GM21367 (cell line): ENCODE results near the gene MEIS2.
A peak's percentile ranks its signal among the peaks of the same experiment; 100 is the strongest.

Experiments used
- ATAC-seq: cut with Tn5 transposase; IDR thresholded peaks from one replicate; pipeline ENCODE4 v1.9.1; 2021; ENCODE audit not compliant: unreplicated experiment

The MEIS2 gene

GRCh38 chr15:37098468-37099318 is 1.7 kb downstream of the MEIS2 start:
- peak; percentile 29 for ATAC-seq

GRCh38 chr15:37097144-37097919 is 3.0 kb downstream of the MEIS2 start:
- no peak for ATAC-seq

DNA sequence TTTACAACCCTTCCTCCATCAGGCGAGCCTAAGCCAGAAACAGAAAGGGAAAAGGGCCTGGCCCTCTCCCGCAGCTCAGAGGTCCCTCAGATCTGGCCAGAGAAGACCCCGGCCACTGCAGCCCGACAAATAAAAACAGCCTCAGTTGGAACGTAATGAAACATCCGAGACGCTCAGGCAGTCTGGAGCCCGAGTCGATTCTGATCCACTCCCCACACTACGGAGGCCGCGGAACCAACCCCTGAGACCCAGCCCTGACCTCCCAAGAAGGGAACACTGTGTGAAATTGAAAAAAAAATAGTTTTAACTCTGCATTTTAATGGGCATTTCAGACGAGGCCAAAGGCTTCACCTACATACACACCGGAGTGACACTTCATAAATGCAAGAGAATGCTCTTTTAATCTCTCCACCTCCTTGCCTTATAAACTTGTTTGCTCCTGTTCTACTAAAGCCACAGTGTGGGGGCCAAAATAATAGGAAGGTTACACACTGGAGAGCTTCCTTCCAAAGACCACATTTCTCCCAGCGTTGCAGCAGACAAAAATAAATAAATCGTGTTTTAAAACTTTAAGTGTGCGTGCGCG is 3.7 kb downstream of the MEIS2 start:
- no peak for ATAC-seq

DNA sequence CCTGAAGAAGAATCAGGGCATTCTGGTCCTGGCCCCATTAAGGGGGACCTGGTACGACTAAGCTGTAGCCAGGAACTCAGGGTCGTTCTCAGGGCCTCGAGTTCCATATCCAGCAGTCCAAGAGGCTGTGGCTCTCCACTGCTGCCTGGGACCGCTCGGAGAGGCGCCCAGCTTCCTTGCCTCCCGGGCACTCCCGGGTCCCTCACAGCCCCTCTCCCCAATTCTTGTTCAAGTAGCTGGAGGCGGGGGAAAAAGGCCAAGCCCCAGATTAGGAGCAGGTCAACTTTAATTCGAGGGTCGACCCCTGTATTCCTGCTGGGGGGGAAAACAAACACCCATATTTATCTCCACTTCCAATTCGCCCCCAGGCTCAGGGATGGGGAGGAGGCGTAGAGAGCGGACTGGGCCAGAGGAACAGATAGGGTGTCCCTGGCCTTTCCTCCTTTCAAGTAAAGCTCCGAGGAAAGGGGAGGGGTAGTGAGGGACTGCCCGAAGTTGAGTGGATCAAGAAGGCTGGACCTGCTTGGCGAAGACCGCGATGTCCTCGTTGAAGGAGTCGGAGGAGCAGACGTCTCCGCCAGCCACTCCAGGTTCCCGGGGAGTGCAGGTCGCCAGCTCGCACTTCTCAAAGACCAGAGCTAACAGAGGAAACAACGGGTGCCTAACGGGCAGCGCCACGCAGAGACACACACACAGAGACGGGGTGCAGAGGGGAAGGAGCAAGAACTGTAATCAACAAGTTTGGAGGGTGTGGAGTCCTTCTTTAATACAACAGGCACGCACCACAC is 4.4 kb downstream of the MEIS2 start:
- ATAC-seq: no peak

GRCh38 chr15:37094915-37095711 is 5.2 kb downstream of the MEIS2 start:
- no peak for ATAC-seq

- ATAC-seq: no peak
Measured at GRCh38 chr15:37094333-37094914, 5.9 kb downstream of the MEIS2 start.

DNA sequence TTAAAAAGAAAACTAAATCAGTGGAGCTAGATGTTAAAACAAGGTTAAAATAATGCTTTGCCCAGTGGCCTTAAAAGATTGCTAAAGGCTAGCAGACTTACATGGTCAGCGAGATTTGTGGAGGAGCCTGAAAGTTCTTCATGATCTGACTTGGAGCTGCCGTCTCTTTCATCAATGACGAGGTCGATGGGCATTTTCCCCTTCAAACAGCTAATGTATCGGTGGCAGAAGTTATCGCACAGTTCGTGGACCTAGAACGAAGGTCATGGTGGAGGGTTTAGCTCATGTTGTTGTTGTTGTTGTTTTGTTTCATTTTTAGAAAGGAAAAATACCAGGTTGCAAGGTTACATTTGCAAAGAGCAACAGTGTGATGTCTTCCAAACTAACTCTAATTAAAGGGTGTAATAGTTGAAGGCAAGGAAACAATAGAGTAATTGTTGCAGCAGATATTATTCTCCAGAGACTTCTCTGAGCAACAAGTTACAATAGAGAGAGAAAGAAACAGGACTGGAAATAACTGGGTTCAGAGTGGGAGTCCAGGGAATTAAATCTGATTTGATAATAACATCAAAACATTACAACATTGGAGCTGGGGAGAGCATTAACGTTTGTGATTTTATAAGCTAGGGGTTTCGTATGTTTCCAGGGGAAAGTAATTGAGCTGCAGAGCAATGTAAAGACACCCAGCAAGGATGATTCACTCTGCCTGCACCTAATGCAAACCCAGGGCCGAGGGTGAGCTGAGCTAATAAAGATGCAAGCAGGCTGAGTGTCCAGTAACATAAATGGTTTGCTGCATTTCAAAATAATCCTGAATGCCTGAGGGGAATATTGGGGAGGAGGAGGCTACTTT is 6.6 kb downstream of the MEIS2 start:
- no peak for ATAC-seq

GRCh38 chr15:37090543-37091175 is 9.7 kb downstream of the MEIS2 start:
- ATAC-seq: no peak

- ATAC-seq: no peak
Measured at GRCh38 chr15:37088436-37088835, 11.9 kb downstream of the MEIS2 start.

DNA sequence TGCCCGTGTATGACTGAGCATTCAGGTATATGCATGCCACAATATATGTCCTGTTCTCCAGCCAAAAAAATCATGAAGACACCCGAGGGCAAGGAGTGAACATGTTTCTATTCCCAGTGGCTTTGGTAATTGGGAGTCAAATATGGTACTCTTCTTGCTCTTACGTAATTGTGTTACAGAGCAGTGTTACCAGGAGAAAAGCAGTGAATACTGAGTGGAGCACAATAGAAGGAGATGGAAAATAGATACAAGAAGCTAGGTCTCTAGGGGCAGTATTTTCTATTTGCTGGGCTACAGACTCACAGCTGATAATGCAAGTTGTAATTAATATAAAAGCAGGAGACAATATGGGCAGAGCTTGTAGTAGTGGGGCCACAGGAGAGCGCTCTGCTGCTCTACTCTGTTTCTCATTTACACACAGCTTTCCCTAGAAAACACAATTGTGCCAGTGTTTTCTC is 13.2 kb downstream of the MEIS2 start:
- ATAC-seq: no peak

- no peak for ATAC-seq
Measured at GRCh38 chr15:37086521-37086920, 13.8 kb downstream of the MEIS2 start.

DNA sequence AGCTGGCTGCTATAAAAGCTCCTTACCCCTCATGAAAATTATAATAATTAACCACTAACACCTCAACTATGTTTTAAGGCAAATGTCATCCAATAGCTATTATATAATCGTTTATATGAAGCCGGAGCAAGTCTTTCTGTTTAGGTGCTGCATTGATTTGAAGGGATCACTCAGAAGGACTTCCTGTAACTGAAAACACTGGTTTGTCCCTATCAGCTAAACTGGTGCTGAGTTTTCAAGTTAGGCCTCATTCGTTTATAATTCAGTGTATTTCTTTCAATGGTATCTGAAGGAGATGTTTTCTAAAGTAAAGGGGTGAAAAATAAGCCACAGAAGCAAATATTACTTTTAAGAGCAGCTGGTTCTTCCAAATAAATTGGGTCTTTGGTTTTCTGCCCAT is 14.2 kb downstream of the MEIS2 start:
- no peak for ATAC-seq

DNA sequence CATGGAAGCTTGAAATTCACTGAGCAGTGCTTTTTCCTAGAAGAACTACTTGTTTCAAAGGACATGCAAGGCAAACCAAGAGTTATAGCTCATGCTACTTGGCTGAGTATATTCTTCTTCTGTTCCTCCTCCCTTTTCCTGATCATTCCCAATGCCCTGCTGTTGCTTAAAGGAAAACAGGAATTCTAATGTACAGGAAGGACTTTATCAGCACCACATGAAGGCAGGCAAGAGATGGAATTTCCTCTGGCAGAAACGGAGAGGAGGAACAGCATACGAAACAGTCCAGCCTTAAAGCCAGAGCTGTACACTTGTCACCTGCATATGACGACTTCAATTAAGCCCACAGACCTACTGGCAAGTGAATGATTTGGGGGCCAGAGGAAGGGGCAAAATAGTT is 15.7 kb downstream of the MEIS2 start:
- ATAC-seq: no peak

- no peak for ATAC-seq
Measured at GRCh38 chr15:37083610-37084009, 16.7 kb downstream of the MEIS2 start.

DNA sequence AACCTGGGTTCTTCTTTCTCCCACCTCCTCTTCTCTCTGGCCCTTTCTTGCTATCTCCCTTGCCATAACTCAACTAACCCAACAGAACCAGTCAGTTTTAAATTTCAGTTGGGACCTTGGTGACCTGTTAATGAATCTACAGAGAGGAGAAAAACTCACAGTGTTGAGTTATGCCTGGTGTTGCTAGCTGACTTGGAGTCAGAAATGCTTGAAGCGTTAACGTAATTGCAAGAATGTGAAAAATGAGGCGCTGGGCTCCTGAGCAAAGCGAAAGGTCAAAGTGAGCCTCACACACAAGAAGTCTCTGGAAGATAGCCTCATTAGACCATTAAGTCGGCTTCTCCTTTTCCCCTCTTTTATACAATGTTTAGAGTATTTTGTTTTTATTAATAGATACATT is 18.4 kb downstream of the MEIS2 start:
- ATAC-seq: no peak

DNA sequence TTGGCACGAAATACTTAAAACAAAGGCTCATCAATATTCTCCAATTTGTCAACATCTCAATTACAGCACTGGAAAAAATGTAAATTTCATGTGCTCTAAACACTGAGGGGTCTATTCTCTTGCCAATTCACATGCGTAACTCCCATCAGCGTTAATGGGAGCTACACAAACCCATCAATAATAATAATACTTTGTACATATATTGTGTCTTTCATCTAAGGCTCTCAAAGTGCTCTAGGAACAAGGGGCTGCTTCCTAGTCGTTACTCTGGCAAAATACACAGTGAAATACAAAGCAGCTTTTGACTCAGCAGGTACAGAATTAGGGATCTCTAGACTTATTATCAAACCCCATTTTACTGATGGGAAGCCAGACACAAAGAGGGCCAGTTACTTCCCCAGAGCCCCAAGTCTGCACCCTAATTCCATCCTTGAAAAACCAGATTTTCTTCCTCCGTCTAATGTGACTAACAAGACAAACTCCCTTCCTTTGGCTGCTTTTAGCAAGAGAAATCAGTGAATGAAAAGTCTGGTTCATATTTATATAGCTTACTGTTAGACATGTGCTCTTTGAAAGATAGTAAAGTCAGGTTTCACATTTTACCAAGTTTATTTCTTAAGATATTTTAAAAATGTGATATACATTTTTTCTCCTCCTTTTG is 20.0 kb downstream of the MEIS2 start:
- ATAC-seq: no peak

GRCh38 chr15:37079726-37080125 is 20.6 kb downstream of the MEIS2 start:
- no peak for ATAC-seq

DNA sequence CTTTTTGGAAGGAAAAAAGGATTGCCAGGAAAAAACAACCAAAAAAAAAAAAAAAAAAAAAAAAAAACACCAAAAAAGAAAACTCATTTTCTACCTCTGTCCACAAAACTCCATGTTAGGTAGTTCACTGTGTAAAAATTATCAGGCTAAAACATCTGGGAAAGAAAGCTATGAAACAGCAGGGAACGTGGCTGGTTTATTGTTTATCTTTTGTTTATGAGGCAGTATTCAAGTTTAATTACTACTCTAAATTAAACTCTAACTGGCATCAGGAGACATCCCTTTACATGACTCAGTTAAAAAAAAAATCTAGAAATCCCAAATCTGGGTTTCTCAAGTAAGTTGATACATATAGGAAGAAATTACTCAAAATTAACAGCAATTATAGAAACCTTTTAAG is 21.8 kb downstream of the MEIS2 start:
- ATAC-seq: no peak
